HepG2 (cell line): ENCODE results near the gene LDLRAD3. TPM values are rescaled to one million over a fixed set of nuclear protein-coding genes. Genes with fewer than 3 reads are reported as not detected.

Experiments
- ATAC-seq: fragments of 200-7000 bp; cut with Tn5 transposase; 3 replicates; pipeline ENCODE4 v1.9.1; 2020; ENCODE audit warnings: mild to moderate bottlenecking, moderate library complexity
- BruUV-seq: library from RNA; stranded (reverse); fragments of 400-500 nt; replicated peaks from 2 replicates; lab custom pipeline; 2021; lab: Mats Ljungman, UMichigan
- CTCF ChIA-PET: fragments of 300-600 bp; formaldehyde crosslinking; extraction: SDS; loops from one replicate; lab custom pipeline; 2021; ENCODE audit warnings: low total read pairs, inconsistent platforms, low intra/inter-chr PET ratio; lab: Yijun Ruan, JAX
- POLR2A ChIA-PET: fragments of 350-600 bp; sonication (Branson Sonifier 250); formaldehyde crosslinking; loops from one replicate; lab custom pipeline; 2020; ENCODE audit warnings: antibody characterized with exemption, inconsistent platforms; lab: Yijun Ruan, JAX
- DNase-seq: peaks from one replicate; pipeline ENCODE4 v3.0.0-alpha.2; 2015; ENCODE audit warnings: low spot score
- FAIRE-seq: peaks from 3 replicates; lab custom pipeline; 2011; peaks lifted over from hg19 to GRCh38; lab: Jason Lieb, UNC
- H2AFZ ChIP-seq: one replicate; pipeline ENCODE4 v1.6.1; 2011; ENCODE audit warnings: low read length, inconsistent platforms
- H3K27ac ChIP-seq: fragments of 300-600 bp; 3 replicates; pipeline ENCODE4 v1.8.0; 2011; ENCODE audit warnings: mixed run types, mild to moderate bottlenecking, mixed read lengths, low read length, inconsistent platforms; ENCODE audit not compliant: insufficient read depth; ENCODE audit errors: extremely low read length
- H3K27me3 ChIP-seq, 2 experiments: fragments of 200-600 bp in 1 of 2; 2 replicates in 1 of 2; 3 replicates in 1 of 2; pipeline versions ENCODE4 v1.6.0 to v1.8.0; 2011; ENCODE audit warnings: low read length in 2 of 2, mild to moderate bottlenecking in 2 of 2, moderate library complexity in 2 of 2, inconsistent platforms in 1 of 2; ENCODE audit not compliant: insufficient read depth in 2 of 2, control insufficient read depth in 1 of 2
- H3K36me3 ChIP-seq, 2 experiments: fragments of 200-600 bp in 1 of 2; replicated peaks in 1 of 2; 2 replicates in 1 of 2; 3 replicates in 1 of 2; pipeline versions ENCODE4 v1.5.1 to v1.8.0; 2011; ENCODE audit warnings: low read length in 2 of 2, inconsistent platforms in 1 of 2; ENCODE audit not compliant: insufficient read depth in 2 of 2, control insufficient read depth in 1 of 2
- H3K4me1 ChIP-seq: 2 replicates; pipeline ENCODE4 v1.5.1; 2012; ENCODE audit warnings: low read length, inconsistent platforms; ENCODE audit not compliant: insufficient read depth
- H3K4me2 ChIP-seq: 2 replicates; pipeline ENCODE4 v1.6.0; 2011; ENCODE audit warnings: low read depth, low read length, inconsistent platforms
- H3K4me3 ChIP-seq, 3 experiments: fragments of 200-600 bp in 1 of 3; sonication (generic), shearing (Covaris generic) in 1 of 3; replicated peaks in 1 of 3; 2 replicates each; pipeline ENCODE4 v1.5.1; 2011 to 2016; ENCODE audit warnings: low read length in 3 of 3, inconsistent platforms in 2 of 3, low read depth in 2 of 3, mild to moderate bottlenecking in 2 of 3, control low read depth in 1 of 3, mixed read lengths in 1 of 3; ENCODE audit not compliant: insufficient read depth in 1 of 3
- H3K79me2 ChIP-seq: one replicate; pipeline ENCODE4 v1.6.1; 2011; ENCODE audit warnings: low read length, inconsistent platforms; ENCODE audit not compliant: insufficient read depth
- H3K9ac ChIP-seq: 2 replicates; pipeline ENCODE4 v1.6.0; 2011; ENCODE audit warnings: mild to moderate bottlenecking, low read depth, low read length, inconsistent platforms; ENCODE audit not compliant: insufficient read depth
- H3K9me3 ChIP-seq: 2 replicates; pipeline ENCODE4 v1.5.1; 2012; ENCODE audit warnings: mild to moderate bottlenecking, low read length
- H4K20me1 ChIP-seq: 2 replicates; pipeline ENCODE4 v1.6.0; 2011; ENCODE audit warnings: inconsistent platforms, mild to moderate bottlenecking, low read length, moderate library complexity; ENCODE audit not compliant: insufficient read depth
- ARID2 ChIP-seq: sonication (generic); formaldehyde crosslinking; IDR thresholded peaks from 2 replicates; pipeline ENCODE4 v1.8.1; 2022; ENCODE audit warnings: mild to moderate bottlenecking, missing genetic modification reagents, borderline replicate concordance
- DPF2 ChIP-seq: sonication (generic); formaldehyde crosslinking; IDR thresholded peaks from 2 replicates; pipeline ENCODE4 v1.4.0; 2020; ENCODE audit warnings: mild to moderate bottlenecking, low read depth, missing genetic modification reagents, borderline replicate concordance
- ELF3 ChIP-seq: IDR thresholded peaks from 2 replicates; pipeline ENCODE4 v1.6.1; 2016; ENCODE audit warnings: missing genetic modification reagents, missing compliant biosample characterization
- FOXM1 ChIP-seq: sonication (generic); formaldehyde crosslinking; IDR thresholded peaks from 2 replicates; pipeline ENCODE4 v1.5.0; 2020; ENCODE audit warnings: missing genetic modification reagents
- IKZF5 ChIP-seq: IDR thresholded peaks from 2 replicates; pipeline ENCODE4 v1.6.1; 2018; ENCODE audit warnings: missing genetic modification reagents, mild to moderate bottlenecking, missing compliant biosample characterization
- NCOA1 ChIP-seq: sonication (generic); formaldehyde crosslinking; IDR thresholded peaks from 2 replicates; pipeline ENCODE4 v1.9.0; 2021; ENCODE audit warnings: missing genetic modification reagents
- SOX13 ChIP-seq, 3 experiments: fragments of 450-650 bp in 1 of 3; sonication (generic) in 1 of 3; formaldehyde crosslinking in 1 of 3; IDR thresholded peaks in 2 of 3; conservative IDR thresholded peaks in 1 of 3; 2 replicates each; pipeline versions ENCODE4 v1.5.0 to v1.6.1; 2016 to 2020; ENCODE audit warnings: antibody characterized with exemption in 1 of 3, mild to moderate bottlenecking in 1 of 3, missing compliant biosample characterization in 1 of 3, missing genetic modification reagents in 1 of 3, moderate library complexity in 1 of 3
- YEATS2 ChIP-seq: sonication (generic); formaldehyde crosslinking; IDR thresholded peaks from 2 replicates; pipeline ENCODE4 v1.4.0; 2020; ENCODE audit warnings: missing genetic modification reagents, borderline replicate concordance
- ZBTB14 ChIP-seq: sonication (generic); formaldehyde crosslinking; IDR thresholded peaks from 2 replicates; pipeline ENCODE4 v1.4.0; 2020; ENCODE audit warnings: missing genetic modification reagents
- ZBTB4 ChIP-seq: sonication (generic); formaldehyde crosslinking; IDR thresholded peaks from 2 replicates; pipeline ENCODE4 v1.4.0; 2020; ENCODE audit warnings: missing genetic modification reagents, mild to moderate bottlenecking, borderline replicate concordance
- ZSCAN21 ChIP-seq: sonication (generic); formaldehyde crosslinking; IDR thresholded peaks from 2 replicates; pipeline ENCODE4 v1.8.0; 2022; ENCODE audit warnings: mild to moderate bottlenecking, missing genetic modification reagents, moderate library complexity, borderline replicate concordance
- WGBS: methylation state at CpG from one replicate; pipeline ENCODE4 v1.1.6; 2017; ENCODE audit warnings: low lambda C conversion rate; 5-methylcytosine and 5-hydroxymethylcytosine counted together
- in situ Hi-C: cut with HindIII; loops from 2 replicates; pipeline ENCODE4 v1.10.0; 2017; ENCODE audit warnings: low pct_unique_long_range_greater_than_20kb; ENCODE audit not compliant: extremely low pct_ligation_motif_present
- intact Hi-C: fragments of 100-400 bp; cut with micrococcal nuclease; formaldehyde crosslinking; loops from one replicate; pipeline ENCODE4 v1.10.0; 2022; ENCODE audit not compliant: unreplicated experiment
- polyA plus RNA-seq, 8 experiments: library from polyadenylated mRNA; depleted of rRNA in 3 of 8; stranded (reverse) in 7 of 8; unstranded in 1 of 8; fragments of >200 nt; fragmentation: Illumina TruSeq in 4 of 8; extraction: Trizol in 4 of 8; gene quantifications; 2 replicates each; pipeline versions ENCODE4 v1.2.1 to v1.2.3, GENCODE V29; 2011 to 2016; ENCODE audit warnings: low read depth in 4 of 8, missing spikeins in 1 of 8, mixed read lengths in 1 of 8; ENCODE audit not compliant: insufficient read depth in 1 of 8
- total RNA-seq, 5 experiments: library from RNA; depleted of rRNA; stranded (reverse); fragments of >200 nt; fragmentation: Illumina TruSeq; extraction: Trizol; gene quantifications; 2 replicates each; pipeline ENCODE4 v1.2.3, GENCODE V29; 2016; ENCODE audit warnings: low read depth in 1 of 5
- TF ChIP-seq, protein P1 (sequence below): sonication (generic); formaldehyde crosslinking; IDR thresholded peaks from 2 replicates; pipeline ENCODE4 v1.5.1; 2020; ENCODE audit warnings: missing genetic modification reagents, mild to moderate bottlenecking, borderline replicate concordance
- TF ChIP-seq, protein P2 (sequence below): sonication (generic); formaldehyde crosslinking; IDR thresholded peaks from 2 replicates; pipeline ENCODE4 v1.8.0; 2022; ENCODE audit warnings: mild to moderate bottlenecking, missing genetic modification reagents, moderate library complexity
- TF ChIP-seq, protein P3 (sequence below): sonication (generic); formaldehyde crosslinking; IDR thresholded peaks from 2 replicates; pipeline ENCODE4 v1.4.0; 2020; ENCODE audit warnings: missing genetic modification reagents, low read depth, mild to moderate bottlenecking, borderline replicate concordance

The LDLRAD3 gene
- total and polyA plus RNA-seq, 2 of the 13 experiments (the other 11 are each of a cell fraction or from before 2014, with no cell fraction given) = 0.50 to 0.60 TPM

DNA sequence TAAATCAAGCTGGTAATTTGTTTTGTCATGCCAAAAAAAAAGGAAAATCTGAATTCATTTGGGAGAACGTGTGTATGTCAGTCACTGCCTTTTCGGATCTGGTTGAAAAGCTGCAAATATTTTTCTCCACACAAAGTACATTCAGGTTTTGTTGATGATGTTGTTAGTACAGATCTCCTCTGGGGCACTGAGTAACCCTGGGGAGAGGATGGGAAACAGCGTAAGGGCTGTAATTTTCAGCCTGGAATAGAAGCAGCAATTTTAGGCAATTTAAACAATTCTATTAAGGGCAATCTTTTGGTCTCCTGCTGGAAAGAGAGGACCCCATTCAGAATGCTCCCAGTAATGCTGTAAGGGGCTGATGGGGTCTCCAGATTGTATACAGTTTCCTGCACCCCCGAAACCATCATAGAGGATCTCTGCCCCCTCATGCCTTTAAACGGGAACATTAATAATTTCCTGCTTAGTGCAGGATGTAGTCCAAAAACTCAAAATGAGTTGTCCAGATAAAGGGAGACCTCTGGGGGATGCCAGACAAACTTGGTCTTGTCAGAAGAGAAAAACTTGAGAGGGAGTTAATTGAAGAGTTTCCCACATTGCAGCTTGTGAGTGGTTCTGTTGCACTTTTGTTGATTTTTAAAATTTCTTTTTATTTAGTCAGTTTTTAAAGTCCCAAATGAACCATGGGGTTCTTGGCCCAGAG is 213.1 kb downstream of the LDLRAD3 start:
- BruUV-seq = no TSS peak
- H3K4me3 ChIP-seq = no peak overlapping the region
- no peak overlapping the region for H2AFZ ChIP-seq
- ChIA-PET POLR2A (no interaction called here), CTCF (no interaction called here)
- H3K27ac ChIP-seq = no peak overlapping the region
- no peak for FAIRE-seq
- 14% methylated on average over 5 of the region's 5 CpGs for WGBS
- intact Hi-C loops (no loop called here), in situ Hi-C loops (no loop called here)
- H3K27me3 ChIP-seq = 0 out of 5 replicates have a peak, but pooled peaks cover 0 to 3% of the 10 kb centered on the region in 2 experiments
- H3K9me3 ChIP-seq = no peaks in the 10 kb centered on the region
- H3K9ac ChIP-seq = no peak overlapping the region
- H3K36me3 ChIP-seq = no peaks in the 10 kb centered on the region
- no peak overlapping the region for H3K4me2 ChIP-seq
- no peaks in the 10 kb centered on the region for H3K79me2 ChIP-seq
- no peak for ATAC-seq
- no peaks in the 10 kb centered on the region for H4K20me1 ChIP-seq
- H3K4me1 ChIP-seq = no peaks in the 10 kb centered on the region
- no peak for DNase-seq
- TF ChIP-seq YEATS2 (CRISPR knock-in tag) = no peak
- no peak for TF ChIP-seq DPF2 (CRISPR knock-in tag)
- TF ChIP-seq, protein P1, sequence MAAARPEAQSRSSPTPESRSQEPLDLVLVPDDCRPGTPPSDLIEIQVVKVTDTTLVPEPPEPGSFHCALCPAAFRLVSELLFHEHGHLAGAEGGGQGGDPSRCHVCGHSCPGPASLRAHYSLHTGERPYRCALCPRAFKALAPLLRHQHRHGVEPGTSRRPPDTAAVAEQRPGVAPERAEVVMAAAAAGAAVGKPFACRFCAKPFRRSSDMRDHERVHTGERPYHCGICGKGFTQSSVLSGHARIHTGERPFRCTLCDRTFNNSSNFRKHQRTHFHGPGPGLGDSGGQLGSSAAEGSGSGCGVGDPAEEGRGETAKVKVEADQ (CRISPR knock-in tag) = no peak
- no peak for TF ChIP-seq NCOA1 (CRISPR knock-in tag)
- TF ChIP-seq, protein P2, sequence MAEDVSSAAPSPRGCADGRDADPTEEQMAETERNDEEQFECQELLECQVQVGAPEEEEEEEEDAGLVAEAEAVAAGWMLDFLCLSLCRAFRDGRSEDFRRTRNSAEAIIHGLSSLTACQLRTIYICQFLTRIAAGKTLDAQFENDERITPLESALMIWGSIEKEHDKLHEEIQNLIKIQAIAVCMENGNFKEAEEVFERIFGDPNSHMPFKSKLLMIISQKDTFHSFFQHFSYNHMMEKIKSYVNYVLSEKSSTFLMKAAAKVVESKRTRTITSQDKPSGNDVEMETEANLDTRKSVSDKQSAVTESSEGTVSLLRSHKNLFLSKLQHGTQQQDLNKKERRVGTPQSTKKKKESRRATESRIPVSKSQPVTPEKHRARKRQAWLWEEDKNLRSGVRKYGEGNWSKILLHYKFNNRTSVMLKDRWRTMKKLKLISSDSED = no peak
- no peak for TF ChIP-seq ZBTB4 (CRISPR knock-in tag)
- TF ChIP-seq FOXM1 (CRISPR knock-in tag) = no peak
- TF ChIP-seq ZSCAN21 = no peak
- TF ChIP-seq ELF3 (CRISPR knock-in tag) = no peak
- TF ChIP-seq IKZF5 (CRISPR knock-in tag) = no peak
- TF ChIP-seq ARID2 = no peak
- TF ChIP-seq, protein P3, sequence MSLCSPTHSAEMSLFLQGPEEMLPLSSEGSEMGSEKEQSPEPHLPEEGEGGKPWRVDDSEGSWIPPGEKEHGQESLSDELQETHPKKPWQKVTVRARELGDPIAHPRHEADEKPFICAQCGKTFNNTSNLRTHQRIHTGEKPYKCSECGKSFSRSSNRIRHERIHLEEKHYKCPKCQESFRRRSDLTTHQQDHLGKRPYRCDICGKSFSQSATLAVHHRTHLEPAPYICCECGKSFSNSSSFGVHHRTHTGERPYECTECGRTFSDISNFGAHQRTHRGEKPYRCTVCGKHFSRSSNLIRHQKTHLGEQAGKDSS (CRISPR knock-in tag) = no peak
- TF ChIP-seq ZBTB14 (CRISPR knock-in tag) = no peak
- TF ChIP-seq SOX13 (IDR thresholded peaks at IDR 0.05) = no peak
- no peak for TF ChIP-seq SOX13 (CRISPR knock-in tag; conservative IDR thresholded peaks at IDR 0.05 in 1 of 2, IDR thresholded peaks at IDR 0.05 in 1 of 2)
